ENCODE results near the gene PRSS48.
"Not testable (repeated sequence)": the region's sequence is repeated elsewhere in the genome, so short reads cannot be mapped to it uniquely, and the experiment has no call there.

The PRSS48 gene

GRCh38 chr4:151276787-151277562 is at the start of gene PRSS48:
TSS of gene PRSS48 (plus strand) at chr4:151277161. CDS start at chr4:151277173, 12 bp downstream.
- peak; percentile 24 for DNase-seq

GRCh38 chr4:151227172-151227571 is 49.8 kb upstream of the PRSS48 start:
- DNase-seq = no peak

- no peak for DNase-seq
Measured at GRCh38 chr4:151227731-151228130, 49.2 kb upstream of the PRSS48 start.

- DNase-seq = no peak
Measured at GRCh38 chr4:151228189-151229119, 48.5 kb upstream of the PRSS48 start.

- no peak for DNase-seq
Measured at GRCh38 chr4:151231915-151232595, 44.9 kb upstream of the PRSS48 start.

- DNase-seq = no peak
Measured at GRCh38 chr4:151233600-151233999, 43.4 kb upstream of the PRSS48 start.

- DNase-seq = not testable (repeated sequence)
Measured at GRCh38 chr4:151235373-151235772, 41.6 kb upstream of the PRSS48 start.

GRCh38 chr4:151236036-151236435 is 40.9 kb upstream of the PRSS48 start:
- no peak for DNase-seq

GRCh38 chr4:151238477-151238876 is 38.5 kb upstream of the PRSS48 start:
- DNase-seq = no peak

- no peak for DNase-seq
Measured at GRCh38 chr4:151239608-151240007, 37.4 kb upstream of the PRSS48 start.

GRCh38 chr4:151242305-151242704 is 34.7 kb upstream of the PRSS48 start:
- DNase-seq = no peak

- DNase-seq = no peak
Measured at GRCh38 chr4:151246742-151247141, 30.2 kb upstream of the PRSS48 start.

- no peak for DNase-seq
Measured at GRCh38 chr4:151247395-151247794, 29.6 kb upstream of the PRSS48 start.

- no peak for DNase-seq
Measured at GRCh38 chr4:151248519-151248918, 28.4 kb upstream of the PRSS48 start.

GRCh38 chr4:151250706-151251105 is 26.3 kb upstream of the PRSS48 start:
- DNase-seq = no peak

- no peak for DNase-seq
Measured at GRCh38 chr4:151251603-151252304, 25.2 kb upstream of the PRSS48 start.

- not testable (repeated sequence) for DNase-seq
Measured at GRCh38 chr4:151255226-151255625, 21.7 kb upstream of the PRSS48 start.

- not testable (repeated sequence) for DNase-seq
Measured at GRCh38 chr4:151255680-151256079, 21.3 kb upstream of the PRSS48 start.

GRCh38 chr4:151256134-151256533 is 20.8 kb upstream of the PRSS48 start:
- DNase-seq = no peak

GRCh38 chr4:151257704-151258103 is 19.3 kb upstream of the PRSS48 start:
- no peak for DNase-seq

- no peak for DNase-seq
Measured at GRCh38 chr4:151259752-151260151, 17.2 kb upstream of the PRSS48 start.

- no peak for DNase-seq
Measured at GRCh38 chr4:151260526-151260925, 16.4 kb upstream of the PRSS48 start.

- DNase-seq = no peak
Measured at GRCh38 chr4:151263455-151263854, 13.5 kb upstream of the PRSS48 start.

All from CD4-positive, alpha-beta T cell treated with Interleukin-17A for 4 hours (primary cell).